NCI-H82 treated with DMSO at 0.1 percent for 48 hours (cell line): ENCODE data around the gene XPO6.
"Not testable (repeated sequence)": the region's sequence is repeated elsewhere in the genome, so short reads cannot be mapped to it uniquely, and the experiment has no call there.

Experiments
- DNase-seq: peaks from one replicate; lab custom pipeline; 2025; ENCODE audit not compliant: unreplicated experiment; lab: John Stamatoyannopoulos, UW

The XPO6 gene, protein sequence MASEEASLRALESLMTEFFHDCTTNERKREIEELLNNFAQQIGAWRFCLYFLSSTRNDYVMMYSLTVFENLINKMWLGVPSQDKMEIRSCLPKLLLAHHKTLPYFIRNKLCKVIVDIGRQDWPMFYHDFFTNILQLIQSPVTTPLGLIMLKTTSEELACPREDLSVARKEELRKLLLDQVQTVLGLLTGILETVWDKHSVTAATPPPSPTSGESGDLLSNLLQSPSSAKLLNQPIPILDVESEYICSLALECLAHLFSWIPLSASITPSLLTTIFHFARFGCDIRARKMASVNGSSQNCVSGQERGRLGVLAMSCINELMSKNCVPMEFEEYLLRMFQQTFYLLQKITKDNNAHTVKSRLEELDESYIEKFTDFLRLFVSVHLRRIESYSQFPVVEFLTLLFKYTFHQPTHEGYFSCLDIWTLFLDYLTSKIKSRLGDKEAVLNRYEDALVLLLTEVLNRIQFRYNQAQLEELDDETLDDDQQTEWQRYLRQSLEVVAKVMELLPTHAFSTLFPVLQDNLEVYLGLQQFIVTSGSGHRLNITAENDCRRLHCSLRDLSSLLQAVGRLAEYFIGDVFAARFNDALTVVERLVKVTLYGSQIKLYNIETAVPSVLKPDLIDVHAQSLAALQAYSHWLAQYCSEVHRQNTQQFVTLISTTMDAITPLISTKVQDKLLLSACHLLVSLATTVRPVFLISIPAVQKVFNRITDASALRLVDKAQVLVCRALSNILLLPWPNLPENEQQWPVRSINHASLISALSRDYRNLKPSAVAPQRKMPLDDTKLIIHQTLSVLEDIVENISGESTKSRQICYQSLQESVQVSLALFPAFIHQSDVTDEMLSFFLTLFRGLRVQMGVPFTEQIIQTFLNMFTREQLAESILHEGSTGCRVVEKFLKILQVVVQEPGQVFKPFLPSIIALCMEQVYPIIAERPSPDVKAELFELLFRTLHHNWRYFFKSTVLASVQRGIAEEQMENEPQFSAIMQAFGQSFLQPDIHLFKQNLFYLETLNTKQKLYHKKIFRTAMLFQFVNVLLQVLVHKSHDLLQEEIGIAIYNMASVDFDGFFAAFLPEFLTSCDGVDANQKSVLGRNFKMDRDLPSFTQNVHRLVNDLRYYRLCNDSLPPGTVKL

DNA sequence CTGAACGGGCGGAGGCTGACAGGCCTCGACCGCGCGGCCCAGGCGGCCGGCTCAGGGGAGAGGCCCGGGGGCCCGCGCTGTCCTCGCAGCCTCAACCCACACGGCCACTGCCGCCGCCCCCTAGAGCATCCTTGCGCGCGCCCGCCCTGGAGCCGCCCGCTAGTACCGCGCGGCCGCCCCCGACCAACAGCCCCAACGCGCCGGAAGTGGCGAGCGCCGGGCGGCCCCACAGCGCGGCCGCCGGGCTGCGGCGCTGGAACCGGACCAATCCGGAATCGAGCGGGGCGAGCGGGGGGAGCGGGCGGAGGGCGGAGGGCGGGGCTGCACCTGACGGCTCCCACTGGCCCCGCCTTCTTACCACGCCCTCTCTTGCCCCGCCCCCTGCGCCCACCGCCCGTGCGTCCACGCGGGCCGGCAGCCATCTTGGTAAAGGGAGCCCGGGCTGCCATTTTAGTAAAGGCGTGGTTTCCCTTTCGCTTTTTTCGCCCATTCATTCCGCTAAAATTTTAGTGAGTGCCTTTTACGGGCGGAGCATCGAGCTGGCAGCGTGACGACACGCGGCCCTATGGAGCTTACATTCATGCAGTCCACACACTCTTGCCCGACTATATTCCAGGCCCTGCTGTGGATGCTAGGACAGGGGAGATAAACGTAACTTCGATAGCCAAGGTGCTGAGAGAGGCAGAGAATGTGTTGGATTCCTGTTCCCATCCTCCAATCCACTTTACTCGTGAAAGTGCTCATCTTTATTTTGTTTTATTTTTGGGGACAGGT, at the start of gene XPO6:
Gene XPO6 (minus strand): TSS at position 208 of the 774 bp plus-strand sequence. CDS start 597 bp downstream, outside the sequence.
- peak; percentile 74 for DNase-seq

DNA sequence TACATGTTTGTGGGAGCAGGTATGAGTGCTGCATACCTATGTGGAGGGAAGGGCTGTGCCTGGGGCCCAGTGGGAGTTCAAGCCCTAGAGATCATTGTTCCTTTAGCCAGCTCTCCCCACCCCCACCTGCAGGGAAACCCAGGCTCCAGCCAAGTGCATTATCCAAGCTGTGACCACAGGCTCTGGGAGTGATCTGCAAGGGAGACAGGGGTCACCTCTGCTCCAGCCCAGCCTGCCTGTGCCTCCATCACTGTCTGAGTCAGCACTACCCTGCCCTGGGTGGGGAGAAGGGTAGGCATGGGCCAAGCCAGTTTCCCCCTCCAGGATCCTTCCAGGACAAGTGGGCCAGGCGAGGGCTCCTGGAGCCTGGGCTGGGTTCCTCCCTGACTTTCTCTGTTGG, 48.4 kb upstream of the XPO6 start:
- no peak for DNase-seq

DNA sequence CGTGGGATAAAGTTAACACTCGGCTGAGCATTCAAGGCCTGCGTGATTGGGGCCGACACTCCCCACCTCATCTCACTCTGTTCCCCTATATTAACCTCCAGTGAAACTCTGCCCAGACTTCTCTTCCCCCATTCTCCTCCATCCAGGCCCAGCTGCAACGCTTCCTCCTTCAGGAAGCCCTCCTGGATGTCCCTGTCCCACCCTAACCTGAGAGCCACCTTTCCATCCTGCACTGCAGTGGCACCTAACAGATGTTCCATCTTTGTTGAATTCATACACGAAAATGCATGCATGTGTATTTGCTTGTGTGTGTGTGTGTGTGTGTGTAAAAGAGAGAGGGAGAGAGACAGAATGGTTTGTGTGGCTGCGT, 48.0 kb upstream of the XPO6 start:
- DNase-seq: no peak

DNA sequence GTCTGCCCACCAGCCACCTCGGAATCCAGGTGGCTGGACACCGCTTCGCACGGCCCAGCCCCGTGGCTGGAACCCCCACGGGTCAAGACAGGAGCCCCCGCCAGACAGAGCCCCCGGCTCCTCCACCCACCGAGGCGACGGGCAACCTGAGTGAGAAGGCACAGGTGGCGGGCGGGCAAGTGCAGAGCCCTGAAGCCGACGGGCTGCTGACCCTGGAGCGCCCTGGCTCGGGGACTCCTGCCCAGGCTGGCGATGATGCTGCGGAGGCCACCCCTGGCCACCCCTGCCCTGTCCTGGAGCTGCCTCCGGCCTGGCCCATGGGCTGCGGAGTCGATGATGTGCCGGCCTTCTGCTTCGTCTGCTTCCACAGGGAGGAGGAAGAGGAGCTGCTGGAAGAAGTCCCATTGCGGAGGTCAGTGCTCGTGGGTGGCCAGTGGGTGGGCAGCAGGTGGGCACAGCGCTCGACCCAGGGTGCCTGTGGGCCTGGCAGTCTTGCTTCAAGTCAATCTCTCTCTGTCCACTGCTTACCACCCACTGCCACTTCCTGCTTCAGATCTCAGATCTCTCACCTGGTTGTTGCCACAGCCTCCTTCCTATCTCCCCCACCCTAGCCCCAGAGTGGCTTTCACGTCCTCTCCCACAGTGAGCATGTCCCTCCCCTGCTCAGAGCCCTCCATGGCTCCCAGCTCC, 47.5 kb upstream of the XPO6 start:
- DNase-seq: no peak

DNA sequence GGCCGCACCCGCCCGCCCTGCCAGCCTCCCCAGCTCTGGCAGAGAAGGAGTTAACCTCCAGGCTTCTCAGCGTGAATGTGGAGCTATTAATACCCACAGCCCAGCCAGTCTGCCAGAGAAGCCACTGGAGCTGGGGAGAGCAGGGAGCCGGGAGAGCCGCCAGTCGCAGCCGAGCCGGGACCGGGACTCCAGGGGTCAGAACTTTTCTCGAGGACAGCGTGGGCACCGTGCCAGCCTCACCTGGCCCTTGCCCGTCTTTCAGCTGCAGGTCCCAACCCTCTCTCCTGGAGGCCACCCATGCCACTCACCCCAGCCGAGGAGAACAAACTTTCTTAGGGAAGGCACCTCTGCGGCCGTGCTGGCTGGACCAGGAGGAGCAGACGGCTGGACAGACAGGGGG, 46.8 kb upstream of the XPO6 start:
- DNase-seq: no peak

DNA sequence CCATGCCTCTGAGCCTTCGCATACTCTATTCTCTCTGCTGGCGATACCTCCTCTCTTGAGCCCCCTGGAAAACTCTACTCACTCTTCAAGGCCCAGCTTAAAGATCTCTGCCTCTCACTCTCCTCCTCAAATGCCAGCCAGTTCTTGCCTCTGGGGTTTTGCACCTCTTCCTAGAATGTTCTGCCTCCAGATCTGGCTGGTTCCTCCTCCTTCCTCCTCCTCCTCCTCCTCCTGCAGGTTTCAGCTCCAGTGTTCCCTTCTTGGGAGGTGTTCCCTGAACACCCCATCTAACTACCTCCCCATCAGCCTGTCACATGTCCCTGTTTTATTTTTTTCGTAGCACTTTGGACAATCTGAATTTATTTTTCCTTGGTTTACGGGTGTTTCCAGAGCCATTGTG, 45.5 kb upstream of the XPO6 start:
- no peak for DNase-seq

DNA sequence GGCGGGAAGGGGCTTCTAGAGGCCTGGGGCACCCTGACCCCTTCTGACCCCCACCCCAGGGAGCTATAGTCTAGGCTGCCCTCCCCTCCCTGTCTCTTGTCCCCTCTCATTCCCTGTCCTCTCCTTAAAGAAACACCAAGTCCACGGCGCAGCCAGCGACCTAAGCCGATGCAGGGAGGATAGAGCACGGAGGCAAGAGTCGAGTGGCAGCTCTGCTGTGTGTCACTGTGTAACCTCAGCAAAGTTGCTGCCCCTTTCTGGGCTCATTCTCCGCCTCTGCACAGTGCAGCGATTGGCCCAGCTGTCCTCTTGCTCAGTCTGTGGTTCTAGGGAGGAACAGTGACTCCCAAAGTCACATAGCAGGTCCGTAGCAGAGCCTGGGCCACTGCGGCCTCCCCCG, 44.1 kb upstream of the XPO6 start:
- DNase-seq: no peak

DNA sequence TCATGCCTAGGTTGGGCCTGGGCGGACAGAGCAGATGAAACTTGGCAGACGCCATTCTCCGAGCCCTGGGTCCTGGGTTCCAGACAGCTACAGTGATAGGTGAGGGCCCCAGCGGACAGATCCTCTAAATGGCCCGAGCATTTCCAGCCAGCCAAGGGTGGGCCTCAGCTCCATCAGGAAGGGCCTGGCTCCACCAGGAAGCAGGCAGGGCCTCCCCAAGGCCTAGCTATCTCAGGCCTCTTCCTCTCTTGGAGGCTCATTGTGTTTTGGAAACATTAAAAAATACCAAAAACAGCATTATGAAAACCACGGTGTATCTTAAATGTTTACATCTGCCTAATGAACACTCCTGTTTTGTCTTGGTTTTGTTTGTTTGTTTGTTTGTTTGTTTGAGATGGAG, 42.4 kb upstream of the XPO6 start:
- DNase-seq: no peak

DNA sequence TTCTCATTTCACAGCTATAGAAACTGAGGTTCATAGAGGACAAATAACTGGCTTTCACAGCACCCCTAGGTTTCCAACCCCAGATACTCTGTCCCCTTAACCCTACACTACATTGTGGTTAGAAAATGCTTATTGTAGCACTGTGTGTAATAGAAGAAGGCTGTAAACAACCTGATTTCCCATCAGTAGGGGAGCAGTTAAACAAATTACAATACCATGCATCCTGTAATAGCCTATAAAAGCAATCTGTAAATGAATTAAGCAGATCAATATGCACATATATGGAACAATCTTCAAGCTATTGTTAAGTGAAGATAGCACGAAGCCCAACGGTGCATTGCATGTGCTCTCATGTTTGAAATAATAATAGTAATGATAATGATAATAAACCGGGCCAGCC, 39.2 kb upstream of the XPO6 start:
- DNase-seq: no peak

DNA sequence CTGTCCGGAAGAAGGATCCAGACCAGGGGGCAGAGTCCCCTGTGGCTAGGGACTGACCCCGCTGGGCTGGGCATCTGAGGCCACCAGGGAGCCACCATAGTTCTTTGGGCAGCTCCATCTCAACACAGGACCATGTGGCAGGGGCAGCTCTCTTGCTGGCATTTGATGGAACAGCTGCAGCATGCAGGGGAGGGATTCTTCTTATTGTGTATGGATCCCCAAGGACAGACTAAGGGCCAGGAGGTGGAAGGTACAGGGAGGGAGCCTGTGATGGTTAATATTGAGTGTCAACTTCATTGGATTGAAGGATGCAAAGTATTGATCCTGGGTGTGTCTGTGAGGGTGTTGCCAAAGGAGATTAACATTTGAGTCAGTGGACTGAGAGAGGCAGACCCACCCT, 37.7 kb upstream of the XPO6 start:
- DNase-seq: not testable (repeated sequence)

DNA sequence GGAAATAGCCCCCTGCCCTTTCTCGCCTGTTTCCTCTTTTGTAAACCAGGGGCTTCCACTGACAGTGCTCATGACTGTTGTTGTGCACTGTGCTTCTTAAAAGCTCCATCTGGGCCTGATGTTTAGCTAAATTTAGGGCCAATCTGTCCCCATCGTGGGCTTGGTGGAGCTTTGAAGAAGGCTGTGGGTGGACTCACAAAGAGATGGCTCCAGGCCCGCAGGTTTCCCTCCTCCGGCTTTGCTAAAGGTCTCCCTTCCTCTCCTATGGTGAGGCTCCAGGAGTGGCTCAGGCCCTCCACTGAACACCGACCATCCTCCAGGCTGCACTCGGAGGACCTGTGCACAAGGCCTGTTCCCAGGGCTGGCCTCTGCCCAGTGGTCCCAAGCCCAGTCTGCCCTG, 30.2 kb upstream of the XPO6 start:
- no peak for DNase-seq

DNA sequence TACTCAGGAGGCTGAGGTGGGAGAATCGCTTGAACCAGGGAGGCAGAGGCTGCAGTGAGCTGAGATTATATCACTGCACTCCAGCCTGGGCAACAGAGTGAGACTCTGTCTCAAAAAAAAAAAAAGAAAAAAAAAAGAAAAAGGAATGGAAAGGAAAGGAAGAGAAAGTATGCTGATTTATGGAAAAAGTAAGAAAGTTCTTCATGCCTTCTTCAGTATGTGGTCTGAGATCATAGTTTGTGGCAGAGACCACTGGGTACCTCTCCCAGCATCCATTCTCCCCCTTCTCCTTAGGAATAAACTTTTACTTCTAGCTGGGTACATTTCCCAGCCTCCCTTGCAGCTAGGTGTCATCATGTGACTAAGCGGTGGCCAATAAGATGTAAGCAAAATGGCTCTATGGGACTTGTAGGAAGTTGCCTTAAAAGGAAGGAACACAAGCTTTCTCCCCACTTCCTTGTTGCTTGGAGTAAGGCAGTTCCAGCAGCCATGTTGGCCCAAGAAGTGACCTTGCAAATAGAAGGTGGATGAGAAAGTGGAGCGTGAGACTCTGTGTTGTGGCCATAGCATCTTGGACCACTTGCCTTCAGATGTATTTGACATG, 26.1 kb upstream of the XPO6 start:
- DNase-seq: no peak

DNA sequence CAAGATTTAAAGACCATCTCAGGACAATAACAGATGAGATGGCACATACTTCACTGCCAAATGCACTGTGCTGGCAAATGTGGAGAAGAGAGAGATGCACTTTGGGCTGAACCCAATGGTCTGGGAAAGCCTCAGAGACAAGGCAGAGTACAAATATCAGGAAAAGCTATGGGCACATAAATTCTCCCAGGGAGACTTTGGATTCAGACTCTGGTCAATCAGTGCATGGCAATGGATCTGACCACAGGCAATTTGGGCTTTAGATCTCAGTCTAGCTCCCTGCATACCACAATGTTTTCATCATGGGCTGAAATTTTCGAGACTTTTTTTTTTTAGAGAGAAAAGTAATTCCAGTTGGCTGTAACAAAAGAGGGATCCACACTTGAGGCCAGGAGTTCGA, 20.0 kb upstream of the XPO6 start:
- no peak for DNase-seq

DNA sequence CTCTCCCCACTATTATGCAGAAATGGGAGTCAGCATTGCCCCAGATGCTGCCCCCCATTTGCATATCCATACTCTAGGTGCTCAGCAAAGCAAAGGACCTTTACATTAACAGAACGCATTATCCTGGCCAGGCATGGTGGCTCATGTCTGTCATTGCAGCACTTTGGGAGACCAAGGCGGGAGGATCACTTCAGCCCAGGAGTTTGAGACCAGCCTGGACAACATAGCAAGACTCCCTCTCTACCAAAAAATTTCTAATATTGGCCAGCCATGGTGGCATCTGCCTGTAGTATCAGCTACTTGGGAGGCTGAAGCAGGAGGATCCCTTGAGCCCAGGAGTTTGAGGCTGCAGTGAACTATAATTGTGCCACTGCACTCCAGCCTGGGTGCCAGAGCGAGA, 12.1 kb upstream of the XPO6 start:
- not testable (repeated sequence) for DNase-seq

DNA sequence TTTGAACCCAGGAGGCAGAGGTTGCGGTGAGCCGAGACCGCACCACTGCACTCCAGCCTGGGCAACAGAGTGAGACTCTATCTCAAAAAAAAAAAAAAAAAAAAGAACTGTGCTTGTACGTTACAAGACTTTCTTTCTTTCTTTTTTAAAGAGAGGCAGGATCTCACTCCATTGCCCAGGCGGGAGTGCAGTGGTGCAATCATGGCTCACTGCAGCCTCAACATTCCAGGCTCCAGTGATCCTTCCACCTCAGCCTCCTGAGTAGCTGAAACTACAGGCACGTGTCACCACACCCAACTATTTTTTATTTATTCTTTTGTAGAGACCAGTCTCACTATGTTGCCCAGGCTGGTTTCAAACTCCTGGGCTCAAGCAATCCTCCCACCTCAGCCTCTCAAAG, 8.0 kb upstream of the XPO6 start:
- not testable (repeated sequence) for DNase-seq

DNA sequence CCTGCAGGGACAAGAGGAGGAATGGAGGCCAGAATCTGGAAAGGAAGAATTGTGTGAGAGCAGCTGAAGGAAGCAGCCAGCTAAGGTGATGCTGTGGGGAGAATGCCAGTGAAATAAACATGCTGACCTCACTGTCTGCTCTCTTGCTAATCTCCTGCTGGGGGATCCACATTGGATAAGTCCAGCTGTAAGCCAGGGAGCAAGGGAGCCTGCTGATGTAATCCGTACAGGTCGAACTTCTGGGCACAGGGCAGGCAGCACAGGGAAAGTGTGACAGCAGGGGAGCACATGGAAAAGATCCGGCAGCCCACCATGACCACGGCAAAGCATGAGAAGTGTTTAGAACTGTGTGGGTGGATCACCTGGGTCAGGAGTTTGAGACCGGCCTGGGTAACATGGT, 7.5 kb upstream of the XPO6 start:
- DNase-seq: peak; percentile 68

DNA sequence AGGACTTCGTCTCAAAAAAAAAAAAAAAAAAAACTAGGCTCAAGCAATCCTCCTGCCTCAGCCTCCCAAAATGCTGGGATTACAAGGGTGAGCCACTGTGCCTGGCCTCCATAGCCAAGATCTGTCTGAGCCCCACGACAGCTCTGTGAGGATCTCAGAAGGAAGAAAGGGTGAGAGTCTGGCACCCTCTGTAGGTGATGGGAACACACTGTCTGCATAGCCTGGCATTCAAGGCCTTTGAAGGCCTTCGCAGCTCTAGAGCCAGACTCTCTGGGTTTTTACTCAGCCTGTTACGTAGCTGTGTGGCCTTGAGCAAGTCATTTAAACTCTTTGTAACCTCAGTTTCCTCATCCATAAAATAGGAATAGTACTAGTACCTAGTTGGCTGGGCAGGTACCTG, 6.3 kb upstream of the XPO6 start:
- DNase-seq: no peak

DNA sequence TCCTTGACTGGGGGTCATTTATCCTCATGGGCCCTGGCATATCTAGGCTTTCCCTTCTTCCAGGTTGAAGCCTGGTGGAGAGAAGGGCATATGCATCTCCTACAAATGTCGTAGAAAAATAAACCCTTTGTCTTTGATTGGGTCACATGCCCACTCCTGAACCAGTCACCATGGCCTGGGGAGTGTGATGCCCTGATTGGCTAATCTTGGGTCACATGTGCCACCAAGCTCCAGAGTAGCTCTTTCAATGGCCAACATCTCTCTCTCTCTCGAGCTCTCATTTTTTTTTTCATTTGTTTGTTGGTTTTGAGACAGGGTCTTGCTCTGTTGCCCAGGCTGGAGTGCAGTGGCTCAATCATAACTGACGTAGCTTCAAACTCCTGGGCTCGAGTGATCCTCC, 5.6 kb upstream of the XPO6 start:
- no peak for DNase-seq

DNA sequence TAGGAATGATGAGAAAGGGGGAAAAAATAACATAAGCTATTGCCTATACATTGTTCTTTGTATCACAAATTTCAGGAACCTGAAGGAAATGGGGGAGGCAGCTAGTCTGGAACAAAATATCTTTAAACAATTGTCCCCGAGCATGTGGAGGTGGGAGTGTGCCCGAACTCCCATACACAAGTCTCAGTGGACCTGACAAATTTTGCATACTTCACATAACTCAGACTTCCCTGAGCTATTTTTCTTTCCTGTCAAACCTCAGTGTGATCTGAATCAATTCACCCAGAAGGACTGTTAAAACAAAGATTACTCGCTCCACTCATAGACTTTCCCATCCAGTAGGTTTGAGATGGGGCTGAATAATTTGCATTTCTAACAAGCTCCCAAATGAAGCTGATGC, 1.6 kb upstream of the XPO6 start:
- no peak for DNase-seq

DNA sequence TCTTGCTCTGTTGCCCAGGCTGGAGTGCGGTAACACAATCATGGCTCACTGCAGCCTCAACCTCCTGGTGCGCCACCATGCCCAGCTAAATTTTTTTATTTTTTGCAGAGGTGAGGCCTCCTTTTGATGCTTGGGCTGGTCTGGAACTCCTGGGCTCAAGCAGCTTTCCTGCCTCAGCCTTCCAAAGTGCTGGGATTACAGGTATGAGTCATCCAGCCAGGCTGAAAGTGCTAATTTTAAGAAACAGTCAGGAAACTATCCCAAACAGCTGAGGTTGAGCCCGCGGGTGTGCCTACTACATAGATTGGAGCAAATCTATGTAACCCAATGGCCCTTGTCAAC, 738 bp upstream of the XPO6 start:
- no peak for DNase-seq
